Ishikawa (cell line): Measurements from ENCODE around the gene MED15.

Experiments used
- CEBPB ChIP-seq: IDR thresholded peaks from 2 replicates; pipeline ENCODE4 v1.6.1; 2012
- CREB1 ChIP-seq: IDR thresholded peaks from 2 replicates; pipeline ENCODE4 v1.6.1; 2012; ENCODE audit warnings: low read depth
- EGR1 ChIP-seq: IDR thresholded peaks from 2 replicates; pipeline ENCODE4 v1.6.1; 2012
- EP300 ChIP-seq: IDR thresholded peaks from 2 replicates; pipeline ENCODE4 v1.6.1; 2012; ENCODE audit warnings: borderline replicate concordance
- FOXM1 ChIP-seq: IDR thresholded peaks from 2 replicates; pipeline ENCODE4 v1.6.1; 2012; ENCODE audit warnings: low read depth, borderline replicate concordance
- MAX ChIP-seq: IDR thresholded peaks from 2 replicates; pipeline ENCODE4 v1.6.1; 2012
- NFIC ChIP-seq: IDR thresholded peaks from 2 replicates; pipeline ENCODE4 v1.6.1; 2012
- RAD21 ChIP-seq: IDR thresholded peaks from 2 replicates; pipeline ENCODE4 v1.6.1; 2012; ENCODE audit warnings: low read depth
- REST ChIP-seq: IDR thresholded peaks from 2 replicates; pipeline ENCODE4 v1.6.1; 2012; ENCODE audit warnings: low read depth, mild to moderate bottlenecking
- TAF1 ChIP-seq: IDR thresholded peaks from 2 replicates; pipeline ENCODE4 v1.6.1; 2012; ENCODE audit warnings: low read depth, mild to moderate bottlenecking
- TCF12 ChIP-seq: IDR thresholded peaks from 2 replicates; pipeline ENCODE4 v1.6.1; 2012; ENCODE audit warnings: low read depth
- TEAD4 ChIP-seq: IDR thresholded peaks from 2 replicates; pipeline ENCODE4 v1.6.1; 2012
- USF1 ChIP-seq: IDR thresholded peaks from 2 replicates; pipeline ENCODE4 v1.6.1; 2012
- YY1 ChIP-seq: IDR thresholded peaks from 2 replicates; pipeline ENCODE4 v1.6.1; 2012; ENCODE audit warnings: low read depth
- ZBTB7A ChIP-seq: IDR thresholded peaks from 2 replicates; pipeline ENCODE4 v1.6.1; 2012; ENCODE audit warnings: low read depth

The MED15 gene

GRCh38 chr22:20624161-20624616 lies 116.8 kb downstream of the MED15 start:
- TF ChIP-seq TCF12 = no peak
- TF ChIP-seq ZBTB7A = no peak

- TF ChIP-seq NFIC (no peak), MAX (no peak), RAD21 (no peak), ZBTB7A (no peak), CREB1 (no peak), EP300 (no peak), EGR1 (no peak), CEBPB (no peak), YY1 (no peak), REST (no peak), TAF1 (no peak), TEAD4 (no peak)
These were observed 117.9 kb downstream of the MED15 start for GRCh38 chr22:20625270-20625669.

GRCh38 chr22:20626811-20627210 lies 119.4 kb downstream of the MED15 start:
- no peak for TF ChIP-seq EP300
- TF ChIP-seq EGR1 = no peak
- no peak for TF ChIP-seq TEAD4
- no peak for TF ChIP-seq NFIC
- no peak for TF ChIP-seq CEBPB
- no peak for TF ChIP-seq USF1
- TF ChIP-seq YY1 = no peak
- TF ChIP-seq RAD21 = no peak
- no peak for TF ChIP-seq FOXM1
- TF ChIP-seq TCF12 = no peak

GRCh38 chr22:20627432-20627831 lies 120.0 kb downstream of the MED15 start:
- TF ChIP-seq FOXM1 = no peak
- no peak for TF ChIP-seq REST
- no peak for TF ChIP-seq MAX
- no peak for TF ChIP-seq CREB1
- no peak for TF ChIP-seq TAF1
- no peak for TF ChIP-seq CEBPB
- TF ChIP-seq TEAD4 = no peak
- no peak for TF ChIP-seq NFIC
- no peak for TF ChIP-seq EGR1
- no peak for TF ChIP-seq TCF12
- no peak for TF ChIP-seq ZBTB7A

GRCh38 chr22:20628081-20628939 lies 120.9 kb downstream of the MED15 start:
- TF ChIP-seq TEAD4 = no peak
- no peak for TF ChIP-seq CEBPB
- TF ChIP-seq MAX = no peak
- TF ChIP-seq USF1 = no peak
- TF ChIP-seq TCF12 = no peak
- no peak for TF ChIP-seq EGR1
- no peak for TF ChIP-seq REST
- no peak for TF ChIP-seq TAF1
- TF ChIP-seq CREB1 = no peak
- TF ChIP-seq ZBTB7A = no peak
- TF ChIP-seq FOXM1 = no peak
- TF ChIP-seq RAD21 = no peak
- TF ChIP-seq YY1 = no peak
- no peak for TF ChIP-seq EP300
- no peak for TF ChIP-seq NFIC
